ENCODE results near the gene CHDH.

Gene CHDH

DNA sequence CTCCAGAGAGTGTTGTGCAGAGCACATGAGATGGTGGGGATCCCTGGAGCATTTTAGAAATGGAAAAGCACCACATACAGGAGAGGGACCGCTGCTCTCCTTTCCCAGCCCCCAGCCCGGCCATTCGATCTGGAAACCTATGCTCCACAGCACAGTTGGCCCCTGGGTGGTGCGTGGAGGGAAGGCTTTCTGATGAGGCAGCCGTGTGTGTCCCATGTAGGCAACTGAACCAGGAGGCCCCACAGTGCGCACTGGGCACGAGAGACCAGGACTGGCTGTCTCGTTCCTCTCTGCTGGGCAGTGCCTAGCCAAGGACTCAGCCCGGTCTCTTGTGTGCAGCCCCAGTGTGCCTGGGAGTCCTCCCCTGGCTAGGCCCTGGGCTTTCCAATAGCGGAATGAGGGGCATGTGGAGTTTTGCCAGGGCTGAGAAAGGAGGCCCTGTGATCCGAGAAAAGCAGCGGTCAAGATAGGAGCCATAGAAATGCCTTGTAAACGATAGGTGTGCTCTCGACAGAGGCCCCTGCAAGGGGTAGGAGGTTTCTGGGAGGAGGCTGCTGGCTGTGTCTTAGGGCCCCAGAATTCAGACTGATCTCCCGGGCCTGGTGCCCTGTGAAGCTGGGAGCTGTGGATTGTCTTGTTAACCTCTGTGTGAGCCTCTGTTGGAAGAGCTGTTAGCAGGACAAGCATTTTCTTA, 39.0 kb downstream of the CHDH start:
- DNase-seq = no peak

DNA sequence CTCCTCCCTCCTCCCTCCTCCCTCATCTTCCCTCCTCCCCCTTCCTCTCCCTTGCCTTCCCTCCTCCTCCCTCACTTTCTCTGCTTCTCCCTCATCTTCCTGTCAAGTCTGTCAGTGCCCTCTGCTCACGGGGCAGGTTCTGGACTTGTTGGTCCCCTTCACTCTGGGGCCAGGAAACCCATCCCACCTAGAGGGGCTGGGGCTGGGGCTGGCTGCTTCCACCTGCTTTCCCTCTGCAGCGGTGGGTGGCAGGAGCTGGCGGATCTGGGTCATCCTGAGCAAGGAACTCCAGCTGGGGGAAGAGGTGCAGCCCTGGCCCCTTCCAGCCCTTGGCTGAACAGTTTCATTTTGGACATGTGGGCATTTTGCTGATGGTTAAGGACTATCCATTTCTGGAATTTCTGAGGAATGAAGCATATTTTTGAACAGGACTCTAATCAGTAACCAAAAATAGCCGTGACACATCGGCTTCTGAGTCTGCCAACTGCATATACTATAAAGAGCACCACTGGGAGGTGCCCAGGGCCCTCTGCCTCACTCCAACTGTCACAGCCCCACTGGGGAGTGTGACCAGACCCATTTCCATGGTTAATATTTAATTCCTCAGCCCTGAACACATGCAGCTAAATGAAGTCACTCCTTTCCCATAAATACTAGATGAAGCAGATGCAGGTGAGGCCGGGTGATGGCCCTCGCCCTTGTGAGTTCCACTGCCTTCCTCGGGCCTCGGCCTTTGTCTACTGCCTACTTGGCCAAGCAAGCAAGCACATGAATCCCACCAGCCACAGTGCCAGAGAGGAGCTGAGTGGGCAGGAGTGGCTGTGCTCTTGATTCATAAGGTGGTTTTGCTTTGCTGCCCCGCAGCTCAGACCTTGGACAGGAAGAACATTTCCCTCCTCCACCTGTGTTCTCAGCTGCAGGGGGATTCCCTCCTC, 39.8 kb downstream of the CHDH start:
- peak; percentile 92 for DNase-seq

DNA sequence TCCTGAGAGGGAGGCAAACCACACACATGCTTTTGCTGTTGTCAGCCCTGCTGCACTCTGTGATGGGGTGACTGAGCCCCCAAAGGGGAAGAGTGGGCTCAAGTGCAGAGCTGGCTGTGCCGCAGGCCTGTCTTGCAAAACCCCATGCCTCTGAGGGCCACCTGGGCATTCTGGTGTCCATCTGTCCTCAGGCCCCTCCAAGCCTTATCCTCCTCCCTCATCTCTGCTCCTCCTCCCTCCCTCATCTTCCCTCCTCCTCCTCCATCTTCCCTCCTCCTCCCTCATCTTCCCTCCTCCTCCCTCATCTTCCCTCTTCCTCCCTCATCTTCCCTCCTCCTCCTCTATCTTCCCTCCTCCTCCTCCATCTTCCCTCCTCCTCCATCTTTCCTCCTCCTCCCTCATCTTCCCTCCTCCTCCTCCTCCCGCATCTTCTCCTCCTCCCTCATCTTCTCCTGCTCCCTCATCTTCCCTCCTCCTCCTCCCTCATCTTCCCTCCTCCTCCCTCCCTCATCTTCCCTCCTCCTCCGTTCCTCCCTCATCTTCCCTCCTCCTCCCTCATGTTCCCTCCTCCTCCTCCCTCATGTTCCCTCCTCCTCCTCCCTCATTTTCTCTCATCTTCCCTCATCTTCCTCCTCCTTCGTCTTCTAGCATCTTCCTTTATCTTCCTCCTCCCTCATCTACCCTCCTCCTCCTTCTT, 40.6 kb downstream of the CHDH start:
- DNase-seq = no peak

DNA sequence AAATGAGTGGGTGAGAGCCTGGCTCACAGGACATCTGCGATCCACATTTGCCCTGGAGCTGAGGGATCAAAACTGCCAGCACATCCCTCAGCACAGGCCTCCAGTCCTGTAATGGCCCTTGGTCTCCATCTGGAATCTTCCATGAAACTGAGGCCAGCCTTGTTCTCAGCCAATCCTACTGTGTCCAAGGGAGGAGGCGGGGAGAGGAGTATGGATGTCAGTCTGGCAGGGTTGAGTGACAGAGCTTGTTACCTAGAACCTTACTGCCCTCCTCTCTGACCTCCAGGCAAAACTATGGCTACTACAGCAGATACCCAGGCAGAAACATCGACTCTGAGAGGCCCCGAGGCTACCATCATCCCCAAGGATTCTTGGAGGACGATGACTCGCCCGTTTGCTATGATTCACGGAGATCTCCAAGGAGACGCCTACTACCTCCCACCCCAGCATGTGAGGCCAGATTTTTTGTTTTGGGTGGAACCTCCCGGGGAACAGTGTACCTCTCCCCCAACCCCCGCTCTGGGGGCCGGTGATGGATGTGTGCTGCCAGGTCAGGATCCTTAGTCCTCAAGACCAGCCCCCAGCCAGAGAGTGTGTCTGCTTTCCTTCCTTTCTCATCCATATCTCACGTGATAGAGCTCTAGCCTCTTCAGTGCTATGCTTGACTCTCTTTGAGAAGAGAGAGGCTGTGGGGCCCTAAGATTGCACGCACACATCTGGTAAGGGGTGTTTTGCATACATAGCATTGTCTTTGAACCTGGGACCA, 41.3 kb downstream of the CHDH start:
- peak; percentile 93 for DNase-seq

DNA sequence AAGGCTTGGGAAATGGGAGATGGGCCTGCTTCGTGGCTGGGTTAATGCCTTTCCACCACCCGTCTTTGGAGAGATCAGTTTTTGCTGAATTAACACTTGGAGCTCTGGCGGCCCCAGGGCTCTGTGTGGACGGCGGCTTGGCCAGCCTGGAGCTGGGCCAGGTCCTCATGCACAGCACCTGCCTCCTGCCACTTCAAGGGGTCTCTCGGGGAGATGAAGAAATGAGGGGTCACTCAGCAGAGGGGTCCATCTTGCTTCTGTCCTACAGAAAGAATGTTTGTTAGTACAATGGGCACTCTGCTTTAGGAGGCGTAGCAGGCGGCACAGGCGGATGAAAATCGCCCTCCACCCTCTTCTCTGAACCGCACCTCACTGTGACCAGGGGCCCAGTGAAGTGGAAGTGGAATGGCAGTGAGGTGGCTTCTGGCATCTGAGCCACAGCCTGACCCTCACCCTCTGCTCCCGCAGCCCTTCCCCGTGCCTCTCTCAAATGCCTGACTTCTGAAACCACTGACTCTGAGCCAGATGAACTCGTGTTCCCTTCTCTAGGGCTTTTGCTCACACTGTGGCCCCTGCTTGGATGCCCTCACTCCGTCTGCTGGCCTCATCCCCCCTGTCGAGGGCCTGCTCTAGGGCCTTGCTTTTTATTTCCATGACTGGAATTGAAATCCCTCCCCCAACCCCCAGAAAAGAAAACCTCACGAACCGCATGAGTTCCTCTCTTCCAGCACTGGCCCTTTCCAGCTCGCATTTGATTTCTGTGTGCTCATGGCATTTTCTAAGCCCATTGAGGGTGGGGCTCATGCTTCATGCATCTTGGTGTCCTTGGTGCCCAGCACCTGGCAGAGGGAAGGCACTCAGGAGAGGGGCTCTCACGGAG, 42.2 kb downstream of the CHDH start:
- DNase-seq = peak; percentile 66

DNA sequence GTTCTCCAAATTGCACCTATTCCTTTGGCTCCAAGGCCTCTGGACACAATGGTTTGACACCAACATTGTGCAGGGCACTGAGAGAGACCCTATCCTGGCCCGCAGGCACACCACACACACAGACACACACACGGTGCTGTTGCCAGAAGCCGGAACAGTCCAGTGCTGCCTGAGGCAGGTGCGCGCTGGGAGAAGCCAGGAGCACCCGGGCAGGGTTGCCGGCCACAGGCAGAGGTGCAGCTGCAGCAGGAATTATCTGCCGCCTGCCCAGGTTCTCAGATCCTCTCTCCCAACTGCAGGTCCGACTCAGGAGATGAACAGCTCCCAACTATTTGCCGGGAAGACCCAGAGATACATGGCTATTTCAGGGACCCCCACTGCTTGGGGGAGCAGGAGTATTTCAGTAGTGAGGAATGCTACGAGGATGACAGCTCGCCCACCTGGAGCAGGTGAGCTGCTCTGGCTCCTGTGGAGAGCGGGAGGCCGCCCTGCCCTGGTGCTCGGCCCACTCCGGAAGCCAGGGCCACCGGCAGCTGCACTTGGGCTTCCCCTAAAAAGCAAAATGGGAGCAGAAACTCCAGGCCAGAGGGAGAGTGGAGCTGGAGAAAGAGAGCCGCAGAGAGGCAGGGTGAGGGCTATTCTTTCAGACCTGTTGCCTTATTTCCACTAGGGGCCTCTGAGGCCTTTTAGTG, 42.9 kb downstream of the CHDH start:
- DNase-seq = peak; percentile 8

- DNase-seq = no peak
Observed at GRCh38 chr3:53802256-53802880, 43.9 kb downstream of the CHDH start.

DNA sequence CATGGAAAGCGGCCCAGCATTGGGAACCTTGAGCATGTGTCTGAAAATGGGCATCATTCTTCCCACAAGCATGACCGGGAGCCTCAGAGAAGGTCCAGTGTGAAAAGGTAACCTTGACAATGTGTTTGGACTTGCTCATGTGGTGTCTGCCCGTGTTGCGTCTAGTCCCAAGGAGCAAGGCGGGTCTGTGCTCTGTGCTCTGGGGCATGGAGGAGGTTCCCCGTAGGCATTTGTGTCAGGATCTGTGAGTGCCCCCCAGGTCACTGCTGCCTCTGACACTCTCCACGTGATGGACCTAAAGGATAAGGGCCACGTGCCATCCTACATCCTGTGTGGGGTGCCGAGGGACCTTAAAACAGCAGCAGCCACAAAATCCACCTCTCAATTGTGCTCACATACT, 44.9 kb downstream of the CHDH start:
- DNase-seq = no peak

- no peak for DNase-seq
Observed at GRCh38 chr3:53800041-53800906, 45.9 kb downstream of the CHDH start.

GRCh38 chr3:53799338-53799865, 46.8 kb downstream of the CHDH start:
- DNase-seq = peak; percentile 10

DNA sequence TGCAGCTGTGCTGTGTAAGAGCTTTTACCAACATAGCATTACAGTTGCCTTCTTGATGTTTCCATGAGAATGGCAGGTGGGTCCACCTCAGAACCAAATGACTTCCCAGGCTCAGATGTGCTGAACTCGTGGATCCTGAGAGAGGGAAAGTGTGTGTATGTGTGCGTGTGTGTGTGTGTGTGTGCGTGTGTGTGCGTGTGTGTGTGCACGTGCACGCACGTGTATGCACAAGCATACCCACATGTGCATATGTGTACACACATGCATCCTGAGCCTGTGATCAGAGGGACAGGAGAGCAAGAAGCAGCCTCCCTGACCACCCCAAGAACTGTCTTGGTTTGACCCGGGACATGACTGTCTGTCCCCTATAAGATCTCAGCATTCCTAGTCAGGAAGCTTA, 48.1 kb downstream of the CHDH start:
- DNase-seq = no peak

DNA sequence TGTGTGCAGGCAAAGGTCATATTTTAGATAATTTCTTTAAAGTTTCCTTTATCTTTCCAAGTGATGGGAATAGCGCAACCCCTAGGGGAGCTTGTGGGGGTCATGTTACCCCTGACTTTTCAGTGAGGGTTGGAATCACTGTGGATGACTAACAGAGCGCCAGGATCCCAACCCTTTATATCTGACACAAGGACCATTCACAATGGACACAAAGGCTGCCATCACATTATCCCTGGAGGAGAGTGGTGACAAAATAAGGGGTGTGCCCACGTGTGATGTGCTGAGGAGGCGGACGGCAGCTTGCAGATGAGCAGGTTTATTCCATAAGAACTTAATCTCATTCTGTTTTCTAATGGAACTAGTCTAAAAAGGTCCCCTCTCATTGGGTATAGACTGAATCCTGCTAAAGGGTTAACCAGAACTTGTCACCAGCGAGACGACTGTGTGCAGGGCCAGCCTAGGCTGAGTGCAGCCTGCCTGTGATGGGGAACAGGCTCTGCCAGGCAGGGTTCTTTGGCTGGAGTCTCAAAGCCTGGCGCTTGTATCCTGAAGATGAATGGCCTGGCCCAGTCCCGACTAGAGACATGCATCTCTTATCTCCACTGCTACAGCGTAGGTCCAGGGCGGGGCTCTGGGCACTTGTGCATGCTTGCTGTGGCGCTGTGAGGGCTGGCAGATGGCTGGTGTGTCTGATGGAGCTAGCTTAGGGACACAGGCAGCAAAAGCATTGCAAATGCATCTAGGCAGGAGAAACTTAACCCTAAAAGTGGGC, 50.2 kb downstream of the CHDH start:
- no peak for DNase-seq

- DNase-seq = no peak
Observed at GRCh38 chr3:53795176-53795575, 51.0 kb downstream of the CHDH start.

GRCh38 chr3:53794597-53794996, 51.6 kb downstream of the CHDH start:
- peak; percentile 64 for DNase-seq

DNA sequence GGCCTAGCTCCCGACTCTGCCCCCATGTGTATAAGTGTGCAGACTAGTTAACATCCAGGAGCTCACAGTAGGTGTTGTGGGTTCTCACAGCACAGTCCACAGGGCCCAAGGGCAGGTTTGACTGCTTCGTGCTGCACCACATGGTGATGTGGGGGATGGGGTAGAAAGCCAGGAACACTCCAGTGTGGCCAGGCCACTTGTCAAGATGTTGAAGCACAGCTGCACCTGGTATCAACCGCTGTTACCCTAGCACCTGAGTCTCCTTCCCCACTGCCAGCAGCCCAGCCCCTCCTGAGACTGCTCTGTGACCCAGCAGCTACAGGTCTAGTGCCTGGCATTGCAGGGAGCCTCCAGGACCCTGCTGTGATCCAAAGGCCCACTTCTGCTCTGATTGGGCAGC, 53.4 kb downstream of the CHDH start:
- DNase-seq = no peak

DNA sequence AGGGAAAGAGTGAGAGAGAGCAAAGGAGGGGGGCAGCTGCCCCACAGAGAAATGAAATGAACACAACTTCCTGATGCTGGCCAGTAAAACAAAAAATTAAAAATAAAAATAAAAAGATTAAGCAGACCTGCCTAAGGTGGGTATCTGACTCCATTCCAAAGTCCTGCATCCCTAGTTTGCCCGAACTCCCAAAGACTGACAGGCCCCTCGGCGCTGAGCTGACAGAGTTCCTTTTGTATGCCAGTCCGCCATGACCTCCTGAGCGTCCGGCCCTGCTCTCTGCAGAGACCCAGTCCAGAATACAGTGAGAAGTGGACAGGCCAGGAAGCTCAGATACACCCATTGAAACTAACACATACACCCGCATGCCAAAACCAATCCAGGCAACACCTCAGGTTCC, 54.9 kb downstream of the CHDH start:
- DNase-seq = no peak

DNA sequence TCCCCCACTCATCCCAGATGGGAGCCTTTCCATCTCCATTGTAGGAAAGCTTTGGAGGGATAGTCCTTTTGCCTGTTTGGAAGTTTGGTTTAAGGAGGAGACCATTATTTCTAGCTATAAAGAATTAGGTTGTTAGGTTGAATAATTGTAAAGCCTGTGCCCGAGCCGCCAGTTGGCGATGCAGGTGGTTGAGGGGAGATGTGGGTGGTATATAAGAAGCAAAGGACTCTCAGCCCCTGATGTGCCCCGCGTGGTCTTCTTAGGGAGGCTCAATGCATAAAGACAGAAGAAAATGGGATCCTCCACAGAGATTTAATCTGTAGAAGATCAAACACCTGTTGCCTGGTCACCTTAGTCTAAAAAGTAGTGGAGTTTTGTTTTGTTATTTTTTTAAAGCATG, 55.7 kb downstream of the CHDH start:
- no peak for DNase-seq

DNA sequence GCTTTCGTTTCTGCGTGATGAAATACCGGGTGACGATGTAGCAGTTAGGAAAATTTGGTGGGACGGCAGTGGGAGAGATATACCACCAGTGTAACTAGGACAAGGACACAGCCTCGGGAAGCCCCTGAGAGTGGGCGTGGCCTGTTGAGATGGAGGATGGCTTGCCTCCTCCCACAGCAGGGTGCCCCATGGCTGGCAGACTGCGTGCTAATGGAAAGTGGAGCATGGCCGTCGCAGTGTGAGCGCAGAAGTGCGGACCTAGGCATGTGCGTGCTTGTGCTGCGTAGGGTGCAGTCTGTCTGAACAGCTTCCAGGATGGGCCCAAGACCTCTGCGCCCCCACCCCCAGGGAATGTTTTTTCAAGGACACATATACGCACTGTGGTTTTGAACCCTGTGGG, 56.8 kb downstream of the CHDH start:
- DNase-seq = no peak
